ENCODE measurements around the gene DPPA5.
A peak's percentile ranks its signal among the peaks of the same experiment; 100 is the strongest.
"Not testable (repeated sequence)": the region's sequence is repeated elsewhere in the genome, so short reads cannot be mapped to it uniquely, and the experiment has no call there.

The DPPA5 gene

GRCh38 chr6:73353636-73354593 lies at the start of gene DPPA5:
Gene DPPA5 (minus strand): TSS chr6:73354276. CDS start chr6:73354225, 51 bp downstream.
- no peak for DNase-seq

- DNase-seq, result no peak
These were observed 46.6 kb upstream of the DPPA5 start for GRCh38 chr6:73400656-73401055.

DNA sequence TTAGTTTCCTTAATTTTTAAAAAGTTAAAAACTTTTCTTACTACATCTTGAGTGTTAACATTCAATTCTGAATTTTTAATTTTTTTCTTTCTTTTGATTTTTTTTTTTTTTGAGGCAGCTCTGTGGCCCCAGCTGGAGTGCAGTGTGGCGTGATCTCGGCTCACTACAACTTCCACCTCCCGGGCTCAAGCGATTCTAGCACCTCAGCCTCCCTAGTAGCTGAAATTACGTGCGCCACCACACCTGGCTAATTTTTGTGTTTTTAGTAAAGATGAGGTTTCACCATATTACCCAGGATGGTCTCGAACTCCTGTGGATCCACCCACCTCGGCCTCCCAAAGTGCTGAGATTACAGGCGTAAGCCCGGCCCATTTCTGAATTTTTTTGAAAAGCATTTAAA lies 41.8 kb upstream of the DPPA5 start:
- DNase-seq, result no peak

DNA sequence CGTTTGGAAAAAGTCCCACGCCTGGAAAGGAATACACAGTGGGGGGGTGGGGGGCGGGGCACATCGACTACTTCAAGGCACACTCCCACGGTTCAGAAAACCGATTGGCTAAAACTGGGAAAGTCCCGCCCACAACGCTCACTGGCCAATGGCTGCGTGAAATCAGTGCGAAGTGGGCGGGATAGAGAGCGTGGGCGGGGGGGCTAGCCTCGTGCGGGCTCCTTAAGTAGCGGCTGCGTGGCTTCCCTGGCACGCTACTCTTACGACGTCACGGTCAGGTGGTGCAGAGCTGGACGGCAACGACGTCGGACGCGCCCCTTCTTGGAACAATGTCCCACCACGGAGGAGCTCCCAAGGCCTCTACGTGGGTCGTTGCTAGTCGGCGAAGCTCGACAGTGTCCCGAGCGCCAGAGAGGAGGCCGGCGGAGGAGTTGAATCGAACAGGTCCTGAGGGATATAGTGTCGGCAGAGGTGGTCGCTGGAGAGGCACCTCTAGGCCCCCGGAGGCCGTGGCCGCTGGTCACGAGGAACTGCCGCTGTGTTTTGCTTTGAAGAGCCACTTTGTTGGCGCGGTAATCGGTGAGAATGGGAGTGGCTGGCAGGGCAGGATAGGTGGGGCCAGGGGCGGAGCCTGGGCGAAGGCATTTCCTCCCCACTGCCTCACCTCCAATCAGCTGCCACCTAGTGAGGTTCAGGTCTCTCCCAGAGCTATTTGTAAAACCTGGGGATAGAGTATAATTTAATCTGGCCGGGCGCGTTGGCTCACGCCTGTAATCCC lies 40.7 kb upstream of the DPPA5 start, which contains the start of gene DDX43:
DDX43 (plus strand) TSS at position 252 of the 778 bp plus-strand sequence; CDS start at position 330, 78 bp downstream.
- DNase-seq, result peak; percentile 74

- DNase-seq, result no peak
These were observed 39.2 kb upstream of the DPPA5 start for GRCh38 chr6:73393278-73393677.

- DNase-seq, result not testable (repeated sequence)
These were observed 38.1 kb upstream of the DPPA5 start for GRCh38 chr6:73392188-73392587.

DNA sequence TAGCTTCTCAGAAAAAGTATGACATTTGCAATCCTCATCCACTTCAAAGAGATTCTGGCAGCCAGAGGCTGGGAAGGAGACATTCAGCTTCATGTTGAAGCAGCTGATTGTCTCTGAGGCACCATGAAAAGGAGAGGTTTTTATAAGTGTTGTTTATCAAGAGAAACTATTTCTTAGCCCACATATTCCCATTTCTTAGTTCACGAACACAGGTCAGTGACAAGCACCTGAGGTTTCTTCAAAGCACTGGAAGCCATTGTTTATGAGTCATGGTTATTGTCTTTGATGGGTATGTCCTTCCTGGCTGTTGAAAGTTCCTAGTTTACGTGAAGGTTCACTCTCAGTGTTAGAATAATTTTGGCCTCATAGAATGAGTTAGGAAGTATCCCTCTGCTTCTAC lies 37.6 kb upstream of the DPPA5 start:
- DNase-seq, result no peak

- no peak for DNase-seq
These were observed 35.8 kb upstream of the DPPA5 start for GRCh38 chr6:73389854-73390253.

GRCh38 chr6:73388800-73389512 lies 34.9 kb upstream of the DPPA5 start:
- no peak for DNase-seq

GRCh38 chr6:73388433-73388799 lies 34.3 kb upstream of the DPPA5 start:
- no peak for DNase-seq

- no peak for DNase-seq
These were observed 28.5 kb upstream of the DPPA5 start for GRCh38 chr6:73382462-73383113.

GRCh38 chr6:73381531-73381930 lies 27.5 kb upstream of the DPPA5 start:
- not testable (repeated sequence) for DNase-seq

- DNase-seq, result no peak
These were observed 23.1 kb upstream of the DPPA5 start for GRCh38 chr6:73377225-73377624.

DNA sequence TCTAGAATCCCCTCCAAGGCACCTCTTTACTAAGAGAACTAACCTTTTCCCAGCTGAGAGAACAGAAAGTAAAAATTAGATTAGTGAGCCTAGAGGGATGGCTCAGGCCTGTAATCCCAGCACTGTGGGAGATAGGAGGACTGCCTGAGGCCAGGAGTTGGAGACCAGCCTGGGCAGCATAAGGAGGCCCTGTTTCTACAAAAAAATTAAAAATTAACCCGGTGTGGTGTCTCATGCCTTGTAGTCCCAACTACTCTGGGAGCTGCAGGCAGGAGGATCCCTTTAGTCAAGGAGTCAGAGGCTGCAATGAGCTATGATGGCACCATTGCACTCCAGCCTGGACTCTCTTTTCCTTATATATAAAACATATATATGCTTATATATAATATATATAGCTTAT lies 21.1 kb upstream of the DPPA5 start:
- no peak for DNase-seq

GRCh38 chr6:73372516-73372915 lies 18.4 kb upstream of the DPPA5 start:
- DNase-seq, result no peak

- DNase-seq, result no peak
These were observed 17.9 kb upstream of the DPPA5 start for GRCh38 chr6:73371984-73372383.

DNA sequence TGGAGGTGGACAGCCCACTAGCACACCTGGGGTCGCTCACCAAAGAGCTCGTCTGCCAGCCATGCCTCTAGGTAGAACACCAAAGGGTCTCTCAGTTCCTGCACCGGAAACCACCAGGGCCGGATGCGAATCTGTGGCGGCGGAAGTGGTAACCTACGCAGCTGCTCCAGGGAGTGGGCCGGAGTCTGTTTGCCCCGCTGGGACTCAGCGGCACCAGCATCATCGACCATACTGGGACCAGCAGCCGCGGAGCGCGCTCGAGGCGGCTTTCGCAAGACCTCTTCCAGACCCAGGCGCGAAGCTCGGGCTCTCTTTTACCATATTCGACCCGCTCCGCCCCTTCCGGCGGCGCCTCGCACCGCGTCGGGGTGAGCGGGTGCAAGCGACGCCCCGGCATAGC lies 15.5 kb upstream of the DPPA5 start, which contains the start of gene OOEP:
OOEP (minus strand) TSS at position 335 of the 400 bp plus-strand sequence; CDS start at position 230, 105 bp downstream.
- no peak for DNase-seq

GRCh38 chr6:73369157-73369556 lies 15.1 kb upstream of the DPPA5 start:
- DNase-seq, result no peak

GRCh38 chr6:73368675-73369074 lies 14.6 kb upstream of the DPPA5 start:
- DNase-seq, result no peak

- DNase-seq, result no peak
These were observed 13.8 kb upstream of the DPPA5 start for GRCh38 chr6:73367761-73368355.

DNA sequence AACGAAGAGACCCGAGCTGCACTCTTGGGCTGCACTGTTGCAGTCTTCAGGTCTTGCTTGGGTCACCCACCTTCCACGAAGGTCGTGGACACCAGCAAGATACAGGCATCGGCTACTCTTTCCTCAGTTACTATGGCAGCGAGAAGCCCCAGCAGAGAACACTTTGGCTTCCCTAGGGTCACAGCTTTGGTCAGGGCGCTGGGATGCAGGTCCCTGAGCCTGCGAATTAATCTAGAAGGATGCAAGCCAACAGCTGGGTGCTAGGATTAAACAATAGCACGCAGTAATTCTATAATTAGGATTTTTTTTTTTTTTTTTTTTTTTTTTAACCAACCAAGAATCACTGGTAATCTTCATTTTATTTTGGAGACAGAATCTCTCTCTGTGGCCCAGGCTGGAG lies 10.5 kb upstream of the DPPA5 start:
- DNase-seq, result no peak

GRCh38 chr6:73364121-73364520 lies 10.0 kb upstream of the DPPA5 start:
- DNase-seq, result no peak
